Sciatic nerve (tissue), 2 donors: ENCODE measurements around the gene ZDHHC11. TPM values are rescaled to one million over a fixed set of nuclear protein-coding genes. Genes with fewer than 3 reads are reported as not detected.

ENCODE experiments used
- ATAC-seq: fragments of 200-7000 bp; cut with Tn5 transposase; one replicate; pipeline ENCODE4 v1.9.1; 2020; ENCODE audit warnings: mild to moderate bottlenecking, moderate library complexity
- DNase-seq: peaks from one replicate; pipeline ENCODE4 v3.0.0-alpha.2; 2020; ENCODE audit warnings: low spot score
- intact Hi-C: fragments of 100-400 bp; cut with DNase I; formaldehyde crosslinking; loops from one replicate; pipeline ENCODE4 v1.14.2; 2022
- total RNA-seq: library from RNA; stranded (reverse); fragmentation: NEBNext Ultra II Directional; extraction: Animal tissue kit (Norgen Biotek cat#: 25700); gene quantifications from one replicate; pipeline ENCODE4 v1.2.1, GENCODE V29; 2021
- donor health status: DM: no; HTN: no; CAD: no.
- donor health status: DM: no; HTN: no; CAD: no.

ZDHHC11 gene, protein sequence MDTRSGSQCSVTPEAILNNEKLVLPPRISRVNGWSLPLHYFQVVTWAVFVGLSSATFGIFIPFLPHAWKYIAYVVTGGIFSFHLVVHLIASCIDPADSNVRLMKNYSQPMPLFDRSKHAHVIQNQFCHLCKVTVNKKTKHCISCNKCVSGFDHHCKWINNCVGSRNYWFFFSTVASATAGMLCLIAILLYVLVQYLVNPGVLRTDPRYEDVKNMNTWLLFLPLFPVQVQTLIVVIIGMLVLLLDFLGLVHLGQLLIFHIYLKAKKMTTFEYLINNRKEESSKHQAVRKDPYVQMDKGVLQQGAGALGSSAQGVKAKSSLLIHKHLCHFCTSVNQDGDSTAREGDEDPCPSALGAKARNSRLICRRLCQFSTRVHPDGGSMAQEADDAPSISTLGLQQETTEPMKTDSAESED
- total RNA-seq, result 4.9 TPM

DNA sequence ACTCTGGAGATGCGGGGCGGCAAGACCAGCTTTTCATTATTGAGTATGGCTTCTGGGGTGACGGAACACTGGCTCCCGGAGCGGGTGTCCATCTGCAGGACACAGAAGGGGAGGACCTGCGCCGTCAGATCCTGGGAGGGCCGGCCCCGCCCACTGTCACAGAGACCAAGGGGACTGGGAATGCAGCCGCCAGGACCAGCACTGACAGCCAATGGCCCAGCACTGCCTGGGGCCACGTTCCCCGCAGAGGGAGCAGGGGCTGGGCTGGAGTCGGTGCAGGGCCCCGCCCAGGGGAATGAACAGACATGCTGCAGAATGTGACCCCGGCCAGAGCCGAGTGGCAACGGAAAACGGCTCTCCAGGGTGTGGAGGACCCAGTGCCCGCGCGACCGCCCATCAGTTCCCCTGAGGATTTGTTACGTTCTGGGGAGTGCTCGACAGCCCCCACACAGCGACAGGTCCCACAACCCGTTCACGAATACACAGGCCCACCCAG is at the start of gene ZDHHC11:
TSS of gene ZDHHC11 (minus strand) at position 476 of the 496 bp plus-strand sequence. CDS start at position 92, 384 bp downstream.
- intact Hi-C loops, result no loop called here
- peak; percentile 60 for DNase-seq
- ATAC-seq, result peak; percentile 33

DNA sequence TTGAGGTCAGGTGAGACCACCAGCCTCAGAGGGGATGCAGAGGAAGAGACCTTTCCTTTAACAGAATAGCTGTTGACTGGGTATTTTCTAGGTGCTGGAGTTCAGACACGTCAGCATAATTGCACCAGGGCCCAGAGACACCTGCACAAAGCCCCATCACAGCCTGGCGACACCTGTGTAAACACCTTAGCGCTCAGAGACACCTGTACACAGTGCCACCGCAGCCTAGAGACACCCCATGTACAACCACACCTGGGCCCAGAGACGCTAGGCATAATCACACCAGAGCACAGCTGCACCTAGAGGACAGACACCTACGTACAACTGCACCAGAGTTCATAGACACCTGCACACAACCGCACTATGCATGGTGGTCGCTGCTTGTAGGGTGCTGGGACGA is 42.9 kb upstream of the ZDHHC11 start:
- ATAC-seq, result no peak
- intact Hi-C loops, result no loop called here
- DNase-seq, result peak; percentile 21

DNA sequence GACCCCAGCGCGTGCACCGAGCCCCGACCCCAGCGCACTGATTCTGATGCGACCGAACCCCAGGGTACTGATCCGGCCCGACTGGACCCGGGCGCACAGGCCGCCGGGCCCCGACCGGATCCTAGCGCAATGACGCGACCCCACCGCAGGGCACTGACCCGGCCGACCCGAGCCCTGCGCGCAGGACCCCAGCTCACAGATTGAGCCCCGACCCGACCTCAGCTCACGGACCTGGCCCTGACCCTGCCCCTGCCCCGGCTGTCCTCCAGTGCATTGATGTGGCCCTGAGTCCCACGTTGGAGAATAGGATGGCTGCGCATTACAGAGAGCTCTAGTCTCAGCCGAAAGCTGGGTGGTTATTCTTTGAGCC is 42.3 kb upstream of the ZDHHC11 start:
- DNase-seq (peak; percentile 64), ATAC-seq (no peak)
- intact Hi-C loops, result no loop called here

DNA sequence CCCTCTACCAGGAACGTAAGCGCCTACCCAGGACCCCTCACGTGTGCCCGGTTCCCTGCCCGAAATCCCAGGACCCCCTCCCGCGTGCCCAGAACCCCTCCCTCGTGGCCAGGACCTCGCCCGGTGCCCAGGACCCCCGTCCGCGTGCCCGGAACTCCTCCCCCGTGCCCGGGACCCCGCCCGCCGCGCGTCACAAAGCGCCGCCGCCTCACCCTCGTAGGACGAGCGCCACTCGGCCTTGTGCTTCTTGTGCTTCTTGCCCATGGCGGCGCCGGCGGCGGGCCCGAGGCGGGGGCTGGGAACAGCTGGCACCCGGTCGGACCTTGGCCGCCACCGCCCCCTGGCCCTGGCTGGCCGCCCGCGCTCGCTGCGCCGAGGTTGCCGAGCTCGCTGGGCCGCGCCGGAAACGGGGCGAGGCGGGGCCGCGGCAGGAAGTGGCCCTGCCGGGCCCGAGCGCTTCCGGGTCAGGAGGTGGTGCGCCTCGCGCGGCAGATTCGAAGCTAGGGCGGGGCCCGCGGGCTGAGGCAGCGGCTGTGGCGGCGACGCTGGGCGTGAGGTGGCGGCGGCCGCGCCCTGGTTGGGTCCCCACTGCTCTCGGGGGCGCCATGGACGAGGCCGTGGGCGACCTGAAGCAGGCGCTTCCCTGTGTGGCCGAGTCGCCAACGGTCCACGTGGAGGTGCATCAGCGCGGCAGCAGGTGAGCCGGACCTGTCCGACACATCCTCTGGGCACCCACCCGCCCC is 41.8 kb upstream of the ZDHHC11 start, which contains the start of the genes BRD9 and TRIP13:
TSS of gene BRD9 (minus strand) at position 408 of the 743 bp plus-strand sequence. CDS start at position 264, 144 bp downstream.
TSS of gene TRIP13 (plus strand) at position 491 of the 743 bp plus-strand sequence. CDS start at position 606, 115 bp downstream.
- ATAC-seq (peak; percentile 97), DNase-seq (peak; percentile 87)
- intact Hi-C loops, result no loop called here

DNA sequence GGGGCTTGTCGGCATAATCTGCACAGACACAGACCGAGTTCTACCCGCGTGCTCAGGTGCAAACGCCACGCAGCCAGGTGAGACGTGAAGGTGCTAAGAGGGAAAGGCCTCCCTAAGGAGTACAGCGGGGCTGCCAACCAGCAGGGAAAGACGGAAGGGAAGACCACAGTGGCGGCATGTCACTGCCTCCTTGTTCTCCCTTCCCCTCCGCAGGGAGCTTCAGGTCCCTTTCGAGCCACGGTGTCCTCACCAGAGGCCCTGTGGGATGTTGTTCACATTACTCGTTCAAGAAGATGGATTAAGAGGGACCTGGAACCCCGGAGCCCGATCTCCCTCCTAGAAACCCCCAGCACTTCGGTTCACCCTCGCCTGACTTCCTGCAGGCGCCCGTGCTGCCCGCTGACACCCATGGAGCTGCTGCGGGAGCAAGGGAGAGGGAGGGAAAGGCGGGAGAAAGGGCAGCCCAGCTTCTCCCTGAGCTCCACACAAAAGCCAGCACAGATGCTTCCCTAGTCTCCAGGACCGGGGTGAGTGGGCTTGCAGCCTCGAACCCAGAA is 41.1 kb upstream of the ZDHHC11 start:
- intact Hi-C loops, result no loop called here
- ATAC-seq (peak; percentile 38), DNase-seq (no peak)

DNA sequence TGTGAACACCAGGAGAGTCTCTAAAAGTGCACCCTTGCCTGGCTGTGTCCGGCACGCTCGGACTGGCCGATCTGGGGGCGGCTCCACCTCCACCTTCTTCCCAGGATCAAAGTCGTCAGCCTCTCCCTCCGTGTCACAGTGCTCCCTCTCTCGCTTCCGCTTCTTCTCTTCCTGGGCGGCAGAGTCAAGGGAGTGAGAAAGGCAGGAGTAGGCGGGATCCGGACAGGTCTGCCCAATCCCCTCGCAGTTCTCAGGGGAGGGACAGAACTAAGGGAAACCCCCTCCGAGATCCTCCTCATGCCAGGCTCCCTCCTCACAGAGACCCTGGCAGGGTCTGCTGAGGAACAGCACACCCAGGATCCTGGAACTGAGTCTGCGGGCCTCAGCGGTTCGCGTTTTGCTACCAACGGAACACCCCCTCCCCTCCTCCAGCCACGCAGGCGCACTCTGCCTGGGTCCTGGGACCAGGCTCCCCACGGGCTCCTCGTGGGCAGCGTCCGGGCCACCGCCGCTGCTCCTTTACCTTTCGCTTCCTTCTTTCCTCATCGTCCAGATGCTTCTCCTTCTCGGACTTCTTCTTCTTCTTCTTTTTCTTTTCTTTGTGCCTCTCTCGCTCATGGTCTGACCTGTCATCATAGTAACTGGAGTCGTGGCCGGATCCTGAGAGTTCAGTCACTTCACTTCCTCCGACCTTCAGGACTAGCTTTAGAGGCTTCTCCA is 40.5 kb upstream of the ZDHHC11 start:
- peak; percentile 58 for DNase-seq
- intact Hi-C loops, result no loop called here
- no peak for ATAC-seq

DNA sequence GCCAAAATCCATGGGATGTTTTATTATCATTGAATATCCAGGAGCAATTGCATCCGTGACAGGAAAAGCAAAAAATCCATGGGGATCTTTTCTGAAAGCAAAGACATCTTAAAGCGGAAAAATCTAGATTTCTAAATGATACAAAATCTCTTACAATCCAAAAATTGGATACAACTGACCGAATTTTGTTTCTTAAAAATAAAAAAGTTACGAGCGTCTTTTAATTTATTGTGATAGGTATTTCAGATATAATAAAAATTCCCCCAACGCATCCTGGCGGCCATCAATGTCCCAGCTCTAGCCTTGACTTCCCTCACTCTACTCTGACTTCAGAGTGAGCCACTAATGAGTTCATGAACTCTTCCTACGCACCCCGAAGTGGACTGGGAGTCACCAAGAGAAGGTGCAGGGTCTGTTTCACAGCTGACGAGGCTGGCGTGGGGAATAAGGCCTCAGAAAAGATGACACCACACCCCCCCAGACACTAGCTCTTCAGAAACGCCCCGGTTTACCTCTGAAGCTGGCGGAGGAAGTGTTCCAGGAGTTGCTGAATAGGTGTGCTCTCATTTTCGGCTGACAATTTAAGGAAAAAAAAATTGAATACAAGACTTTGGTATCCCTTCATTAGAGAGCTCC is 38.4 kb upstream of the ZDHHC11 start:
- no peak for ATAC-seq
- no peak for DNase-seq
- intact Hi-C loops, result no loop called here

DNA sequence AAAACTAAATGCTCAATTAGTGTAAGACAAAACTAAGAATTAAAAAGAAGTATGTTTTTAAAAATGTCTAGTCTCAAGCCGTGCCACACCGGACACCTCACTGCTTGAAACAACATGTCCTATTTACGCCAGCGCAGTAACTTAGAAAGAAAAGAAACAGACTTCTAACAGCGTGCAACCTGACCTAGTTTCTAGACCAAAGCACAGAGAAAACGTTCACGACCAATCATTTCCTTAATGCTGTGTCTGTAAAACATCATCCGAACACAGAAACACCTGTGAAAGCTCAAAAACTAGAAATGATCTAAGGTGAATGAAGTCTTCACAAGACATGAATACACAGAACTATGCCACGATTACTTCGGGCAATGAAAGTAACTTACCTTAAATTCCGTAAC is 37.9 kb upstream of the ZDHHC11 start:
- intact Hi-C loops, result no loop called here
- DNase-seq (no peak), ATAC-seq (no peak)

DNA sequence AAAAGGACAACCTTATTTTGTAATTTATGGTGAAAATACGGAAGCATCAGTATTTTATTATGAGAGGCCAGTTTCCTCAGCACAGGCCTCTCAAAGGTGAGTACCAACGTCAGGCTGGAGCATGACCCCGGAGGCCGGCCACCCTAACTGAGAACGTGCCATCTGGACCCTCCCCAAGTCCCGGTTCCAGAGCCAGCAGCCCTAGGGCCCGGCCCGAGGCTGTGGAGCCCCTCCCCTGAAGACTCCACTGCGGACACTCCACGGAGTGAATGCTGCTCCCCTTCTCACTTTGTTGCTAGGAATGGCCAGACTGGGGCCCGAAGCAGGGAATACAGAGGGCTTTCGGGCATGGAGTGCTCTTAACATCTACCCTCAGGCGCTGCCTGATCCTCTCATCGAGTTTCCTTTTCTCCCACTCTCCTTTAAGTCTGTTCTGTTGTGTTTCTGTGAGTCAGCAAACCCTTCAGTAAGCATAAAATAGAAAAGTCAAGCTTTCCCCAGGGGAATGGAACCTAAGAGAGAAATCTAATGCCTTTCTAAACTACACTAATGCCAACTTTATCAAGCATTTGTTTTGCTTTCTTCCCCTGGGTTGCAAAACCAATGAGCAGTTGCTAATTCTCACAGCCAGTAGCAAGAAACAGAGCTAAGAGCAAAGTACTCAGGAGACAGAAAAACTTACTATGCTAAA is 37.3 kb upstream of the ZDHHC11 start:
- ATAC-seq (no peak), DNase-seq (no peak)
- intact Hi-C loops, result no loop called here

DNA sequence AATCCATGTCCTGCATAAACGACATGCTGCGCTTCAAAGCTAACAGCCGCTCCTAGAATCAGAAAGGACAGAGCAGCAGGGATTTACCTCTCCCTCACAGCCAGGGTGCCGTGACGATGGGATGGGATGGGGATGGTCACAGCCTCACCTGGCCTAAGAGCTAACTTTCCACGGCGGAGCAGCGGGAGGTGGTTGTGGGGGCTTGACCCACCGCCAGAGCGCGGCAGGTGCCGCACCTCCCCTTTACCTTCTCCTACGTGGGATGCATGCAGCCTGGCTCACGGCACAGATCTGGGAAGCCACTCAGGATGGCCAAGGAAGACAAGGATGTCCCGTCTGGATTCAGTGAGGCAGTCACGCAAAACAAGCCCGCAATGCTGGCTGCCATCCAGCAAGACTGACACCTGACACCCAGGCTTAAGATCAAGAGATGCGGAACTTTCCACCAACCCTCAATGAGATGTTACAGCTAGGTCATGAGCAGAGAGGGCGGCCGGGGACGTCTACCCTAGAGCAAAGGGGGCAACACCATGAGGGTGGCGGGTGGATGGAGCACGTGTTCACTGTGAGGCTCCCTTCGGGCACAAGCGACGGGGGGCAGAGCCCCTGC is 36.0 kb upstream of the ZDHHC11 start:
- ATAC-seq (no peak), DNase-seq (no peak)
- intact Hi-C loops, result no loop called here

DNA sequence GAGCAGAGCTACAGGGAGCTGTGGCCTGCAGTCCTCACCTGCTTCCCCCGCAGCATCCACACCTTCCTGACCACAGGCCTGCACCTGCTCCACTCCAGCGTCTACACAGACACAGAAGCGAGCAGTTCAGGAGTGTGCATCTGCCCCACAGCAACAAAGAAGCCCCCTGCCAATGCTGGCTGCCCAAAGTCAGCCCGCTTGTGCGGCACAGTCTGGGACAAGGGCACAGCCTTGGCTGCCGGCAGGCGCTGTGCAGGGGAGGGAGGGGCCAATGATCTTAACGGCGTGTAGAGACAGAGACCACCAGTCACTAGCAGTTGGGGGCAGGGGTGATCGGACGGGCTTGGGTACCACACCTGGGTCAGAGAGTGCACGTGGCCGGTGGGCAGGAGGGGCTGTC is 35.2 kb upstream of the ZDHHC11 start:
- intact Hi-C loops, result no loop called here
- DNase-seq (no peak), ATAC-seq (no peak)

DNA sequence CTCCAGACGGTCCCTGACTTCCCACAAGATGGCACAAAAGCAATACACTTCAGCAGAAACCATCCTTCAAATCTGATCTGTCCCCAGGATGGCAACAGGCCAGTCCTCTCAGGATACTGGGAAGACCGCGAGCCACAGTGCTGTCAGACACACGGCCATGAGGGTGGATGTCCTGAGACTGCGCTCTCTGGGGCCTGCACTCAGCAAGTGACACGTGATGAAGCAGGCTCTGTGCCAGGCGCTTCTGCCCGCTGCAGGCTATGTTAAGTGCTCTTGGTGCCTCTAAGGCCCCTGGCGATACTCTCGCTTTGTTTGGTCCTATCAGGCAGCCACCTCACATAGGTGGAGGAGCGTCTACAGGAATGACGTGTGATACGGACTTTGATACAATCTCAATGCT is 34.7 kb upstream of the ZDHHC11 start:
- DNase-seq, result no peak
- ATAC-seq, result no peak

DNA sequence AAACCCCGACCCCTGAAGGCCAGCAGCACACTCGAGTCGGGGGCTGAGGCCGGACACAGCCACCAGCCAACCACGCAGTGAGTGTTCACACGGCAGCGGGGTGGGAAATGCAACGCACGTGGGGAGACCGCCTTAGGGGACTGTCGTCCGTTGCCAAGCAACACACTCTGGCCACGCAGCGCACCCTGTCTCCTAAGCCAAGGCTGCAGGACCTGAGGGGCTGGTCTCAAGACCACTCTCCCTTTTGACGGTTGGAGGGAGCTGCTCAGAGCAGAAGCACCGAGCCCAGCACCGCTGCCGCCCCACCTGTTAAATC is 34.3 kb upstream of the ZDHHC11 start:
- intact Hi-C loops, result no loop called here
- ATAC-seq (no peak), DNase-seq (no peak)

More for the DNA sequence above, 34.7 kb upstream of the ZDHHC11 start:
- intact Hi-C loops, result no loop called here

DNA sequence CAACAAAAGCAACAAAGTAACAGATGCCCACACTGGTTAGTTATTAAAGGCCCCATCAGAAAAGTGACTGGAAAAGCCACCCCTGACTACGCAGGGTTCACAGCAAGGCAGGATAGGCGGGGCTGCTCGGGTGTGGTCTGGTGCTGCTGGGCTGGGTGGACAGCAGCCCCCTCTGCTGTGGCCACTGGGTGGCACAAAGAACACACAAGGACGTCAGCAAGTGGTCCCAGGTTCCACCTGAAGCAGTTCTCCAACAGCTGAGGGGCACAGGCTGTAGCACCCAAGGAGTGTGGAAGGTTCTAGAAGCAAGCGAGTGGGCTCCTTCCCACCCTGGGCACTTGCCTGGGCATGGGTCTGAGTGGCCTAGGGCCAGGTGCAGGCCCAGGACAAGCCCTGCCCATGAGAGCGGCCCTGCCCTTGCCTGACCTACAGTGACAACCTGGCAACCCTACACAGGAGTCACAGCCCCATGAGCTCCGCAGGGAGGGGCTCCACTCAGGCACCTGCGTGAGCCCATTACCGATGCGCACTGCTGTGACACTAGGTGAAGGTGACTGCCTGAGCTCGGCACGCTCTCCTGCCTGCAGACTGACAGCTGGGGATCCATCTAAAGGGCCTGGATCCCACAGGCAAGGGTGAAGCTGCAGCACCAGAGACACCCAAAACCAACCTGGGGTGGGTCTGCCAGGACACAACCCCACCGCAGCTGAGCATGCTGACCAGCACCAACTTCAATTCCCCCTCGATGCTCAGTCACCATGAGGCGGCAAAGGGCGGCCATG is 33.8 kb upstream of the ZDHHC11 start:
- DNase-seq, result no peak
- intact Hi-C loops, result no loop called here
- no peak for ATAC-seq

DNA sequence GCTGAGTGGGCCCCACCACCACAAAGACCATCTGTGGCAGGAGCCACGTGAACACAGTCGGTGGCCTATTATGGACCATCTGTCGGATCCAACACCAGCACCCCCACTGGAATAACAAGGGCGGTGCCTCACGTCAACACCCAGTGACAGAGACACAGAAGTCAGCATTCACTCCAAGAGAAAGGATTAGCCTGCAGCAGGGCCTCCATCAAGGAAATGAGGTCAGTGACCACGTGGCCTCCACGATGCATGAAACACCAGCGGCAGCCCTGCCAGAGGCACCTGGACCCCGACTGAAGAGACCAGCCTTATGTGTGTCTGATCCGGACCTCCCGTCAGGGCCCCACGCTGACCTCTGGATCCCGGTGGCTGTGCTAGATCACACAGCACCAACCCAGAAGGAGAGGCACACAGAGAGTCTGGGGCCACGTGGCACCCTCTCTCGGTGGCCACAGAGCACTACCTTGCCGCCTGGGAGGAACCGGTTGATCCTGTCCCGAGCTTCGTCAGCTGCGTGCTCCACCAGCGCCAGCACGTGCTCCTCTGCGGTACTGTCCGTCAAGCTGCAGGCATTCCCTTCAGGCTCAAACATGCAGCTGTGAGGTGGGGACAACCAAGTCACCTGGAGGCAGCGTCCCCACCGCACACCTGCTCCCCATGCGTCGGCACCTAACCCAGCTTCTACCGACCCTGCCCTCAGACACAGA is 32.8 kb upstream of the ZDHHC11 start:
- ATAC-seq, result no peak
- intact Hi-C loops, result no loop called here
- DNase-seq, result no peak
